Esophagus squamous epithelium (tissue), 5 donors: ENCODE data around the gene KCNK3. TPM values are rescaled to one million over a fixed set of nuclear protein-coding genes. Genes with fewer than 3 reads are reported as not detected.
A peak's percentile ranks its signal among the peaks of the same experiment; 100 is the strongest.

ENCODE experiments used
- DNase-seq: peaks from one replicate; lab custom pipeline; 2025; lab: John Stamatoyannopoulos, UW
- H3K27ac ChIP-seq, 4 donors: fragments of 200-600 bp; sonication (generic); one replicate each; pipeline ENCODE4 v1.5.1; 2016 to 2019; ENCODE audit warnings: mild to moderate bottlenecking in 1 of 4
- H3K27me3 ChIP-seq, 4 donors: fragments of 200-600 bp; sonication (generic); 1 replicate in 3 of 4; 2 replicates in 1 of 4; pipeline versions ENCODE4 v1.5.1 to v1.6.0; 2017 to 2021; ENCODE audit warnings: antibody characterized with exemption in 1 of 4
- H3K36me3 ChIP-seq, 3 donors: fragments of 200-600 bp; sonication (generic); one replicate each; pipeline ENCODE4 v1.5.1; 2016 to 2019
- H3K4me1 ChIP-seq, 3 donors: fragments of 200-600 bp; sonication (generic); one replicate each; pipeline ENCODE4 v1.5.1; 2017 to 2019
- H3K4me3 ChIP-seq, 4 donors: fragments of 200-600 bp; sonication (generic); 1 replicate in 3 of 4; 2 replicates in 1 of 4; pipeline ENCODE4 v1.5.1; 2016 to 2019; ENCODE audit warnings: mild to moderate bottlenecking in 2 of 4, moderate library complexity in 1 of 4
- H3K9me3 ChIP-seq, 3 donors: fragments of 200-600 bp; sonication (generic); one replicate each; pipeline ENCODE4 v1.5.1; 2016 to 2019
- POLR2A ChIP-seq, 4 donors: fragments of 450-650 bp; IDR thresholded peaks; one replicate each; pipeline ENCODE4 v1.6.1; 2017; ENCODE audit warnings: antibody characterized with exemption in 4 of 4, mild to moderate bottlenecking in 4 of 4, moderate library complexity in 3 of 4
- WGBS, 2 donors: methylation state at CpG; one replicate each; pipeline ENCODE4 v1.1.5; 2018; 5-methylcytosine and 5-hydroxymethylcytosine counted together
- intact Hi-C: fragments of 100-400 bp; cut with DNase I; formaldehyde crosslinking; loops from one replicate; pipeline ENCODE4 v1.15.0; 2022
- total RNA-seq, 4 donors: library from RNA; depleted of rRNA; stranded (reverse); fragments of >200 nt; gene quantifications; one replicate each; pipeline ENCODE4 v1.1.0, GENCODE V29; 2016
- TF ChIP-seq, protein P1 (sequence below), 6 experiments: fragments of 450-650 bp in 4 of 6; fragments of 200-600 bp in 2 of 6; sonication (generic) in 2 of 6; IDR thresholded peaks; one replicate each; pipeline ENCODE4 v1.5.1; 2016 to 2019; ENCODE audit warnings: antibody characterized with exemption in 6 of 6, mild to moderate bottlenecking in 4 of 6, moderate library complexity in 4 of 6
- donor health status: DM: yes; HTN: yes; CAD: no.

The KCNK3 gene
- total RNA-seq, 4 donors from 2014 or later: 0.66 to 1.6 (median 0.84) TPM

DNA sequence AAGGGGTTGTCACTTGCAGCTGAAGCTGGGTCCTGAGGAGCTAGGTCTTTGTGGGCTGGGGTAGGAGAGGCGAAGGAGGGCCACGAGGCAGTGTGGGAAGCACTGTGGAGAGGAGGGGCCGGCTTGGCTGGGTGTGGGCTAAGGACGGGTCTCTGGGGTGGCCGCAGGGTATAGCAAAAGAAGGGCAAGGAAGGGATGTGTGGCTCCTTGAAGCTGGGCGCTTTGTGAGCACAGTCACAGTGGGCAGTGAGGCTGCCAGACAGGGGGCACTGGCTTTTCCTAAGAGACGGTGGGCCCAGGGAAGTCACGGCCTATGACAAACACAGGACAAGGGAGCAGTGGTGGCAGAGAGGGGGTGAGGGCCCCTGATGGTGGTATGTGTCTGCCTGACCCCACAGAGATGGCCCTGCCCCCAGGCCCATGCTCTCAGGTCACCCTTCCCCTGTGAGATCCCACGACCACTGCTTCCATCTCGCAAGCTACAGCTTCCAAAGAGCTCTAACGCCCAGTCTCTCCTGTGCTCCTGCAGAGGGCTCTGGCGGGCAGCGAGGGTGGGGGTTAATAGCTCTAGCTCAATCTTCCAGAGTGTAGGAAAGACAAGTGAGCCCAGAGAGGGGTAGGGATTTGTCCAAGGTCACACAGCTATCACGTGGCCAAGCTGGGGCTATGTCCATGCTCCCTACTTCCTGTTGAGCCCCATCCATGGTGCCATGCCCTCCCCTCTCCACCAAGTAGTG lies 32.4 kb downstream of the KCNK3 start:
- TF ChIP-seq, protein P1, sequence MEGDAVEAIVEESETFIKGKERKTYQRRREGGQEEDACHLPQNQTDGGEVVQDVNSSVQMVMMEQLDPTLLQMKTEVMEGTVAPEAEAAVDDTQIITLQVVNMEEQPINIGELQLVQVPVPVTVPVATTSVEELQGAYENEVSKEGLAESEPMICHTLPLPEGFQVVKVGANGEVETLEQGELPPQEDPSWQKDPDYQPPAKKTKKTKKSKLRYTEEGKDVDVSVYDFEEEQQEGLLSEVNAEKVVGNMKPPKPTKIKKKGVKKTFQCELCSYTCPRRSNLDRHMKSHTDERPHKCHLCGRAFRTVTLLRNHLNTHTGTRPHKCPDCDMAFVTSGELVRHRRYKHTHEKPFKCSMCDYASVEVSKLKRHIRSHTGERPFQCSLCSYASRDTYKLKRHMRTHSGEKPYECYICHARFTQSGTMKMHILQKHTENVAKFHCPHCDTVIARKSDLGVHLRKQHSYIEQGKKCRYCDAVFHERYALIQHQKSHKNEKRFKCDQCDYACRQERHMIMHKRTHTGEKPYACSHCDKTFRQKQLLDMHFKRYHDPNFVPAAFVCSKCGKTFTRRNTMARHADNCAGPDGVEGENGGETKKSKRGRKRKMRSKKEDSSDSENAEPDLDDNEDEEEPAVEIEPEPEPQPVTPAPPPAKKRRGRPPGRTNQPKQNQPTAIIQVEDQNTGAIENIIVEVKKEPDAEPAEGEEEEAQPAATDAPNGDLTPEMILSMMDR (IDR thresholded peaks at IDR 0.05): no peak
- TF ChIP-seq POLR2A (IDR thresholded peaks at IDR 0.05): no peak
- intact Hi-C loops: no loop called here

DNA sequence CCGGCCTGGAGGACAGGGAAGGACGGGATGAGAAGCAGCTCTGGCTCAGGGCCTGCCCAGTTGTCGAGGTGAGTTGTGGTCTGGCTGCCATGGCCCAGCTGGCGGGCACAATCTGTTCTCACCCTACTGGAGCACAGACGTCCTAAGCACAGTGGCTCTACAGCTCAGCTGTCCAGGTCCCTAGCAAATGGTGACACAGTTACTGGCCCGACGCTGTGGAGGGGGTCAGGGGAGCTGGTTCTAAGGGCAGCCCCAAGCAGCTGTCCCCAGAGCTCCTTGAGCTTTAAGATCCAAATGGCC lies 32.9 kb downstream of the KCNK3 start:
- no CpG with 5 or more reads among the region's 7 CpGs for WGBS, 2 donors
- Histone ChIP-seq H3K27me3 (peaks cover 0 to 23% (median 0%) of the 10 kb centered on the region in 4 donors), H3K4me3 (no peak overlapping the region), H3K9me3 (no peaks in the 10 kb centered on the region), H3K36me3 (no peaks in the 10 kb centered on the region), H3K4me1 (peaks cover 9 to 53% (median 34%) of the 10 kb centered on the region in 3 donors), H3K27ac (peak overlapping the region in 2 of 4 donors; percentile 71 to 82)
- TF ChIP-seq POLR2A (IDR thresholded peaks at IDR 0.05): no peak
- TF ChIP-seq, protein P1 (IDR thresholded peaks at IDR 0.05): no peak
- DNase-seq: no peak
- intact Hi-C loops: no loop called here

More for the DNA sequence above, 32.4 kb downstream of the KCNK3 start:
- peaks cover 13 to 59% (median 39%) of the 10 kb centered on the region in 3 donors for H3K4me1 ChIP-seq
- no peaks in the 10 kb centered on the region for H3K9me3 ChIP-seq
- no peak for DNase-seq
- no peaks in the 10 kb centered on the region for H3K36me3 ChIP-seq
- peaks cover 0 to 23% (median 0%) of the 10 kb centered on the region in 4 donors for H3K27me3 ChIP-seq
- peak overlapping the region; percentile 18 to 82 (median 60) for H3K27ac ChIP-seq
- no peak overlapping the region for H3K4me3 ChIP-seq
- 66 to 94% methylated on average over 7 to 8 of the region's 14 CpGs for WGBS, 2 donors

DNA sequence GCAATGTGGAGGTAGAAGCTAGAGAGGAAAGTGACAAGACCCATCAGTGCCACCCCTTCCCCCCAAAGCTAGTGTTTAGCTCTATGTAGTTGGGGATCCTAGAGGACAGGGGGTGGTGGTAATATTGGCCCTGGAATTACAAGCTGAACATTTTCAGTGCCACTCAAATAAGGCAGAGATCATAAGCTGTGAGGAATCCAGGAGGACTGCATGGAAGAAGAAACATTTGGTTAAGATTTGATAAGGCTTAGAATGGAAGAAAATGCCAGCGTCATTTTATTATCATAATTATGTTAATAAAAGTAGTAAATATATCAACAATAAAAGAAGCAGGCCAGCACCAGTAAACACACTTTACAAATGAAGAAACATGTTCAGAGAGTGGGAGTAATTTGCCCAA lies 33.7 kb downstream of the KCNK3 start:
- Histone ChIP-seq H3K4me1 (peaks cover 5 to 46% (median 27%) of the 10 kb centered on the region in 3 donors), H3K27me3 (peaks cover 0 to 23% (median 0%) of the 10 kb centered on the region in 4 donors), H3K4me3 (no peak overlapping the region), H3K9me3 (no peaks in the 10 kb centered on the region), H3K27ac (no peak overlapping the region), H3K36me3 (no peaks in the 10 kb centered on the region)
- no peak for DNase-seq
- no peak for TF ChIP-seq POLR2A (IDR thresholded peaks at IDR 0.05)
- TF ChIP-seq, protein P1 (IDR thresholded peaks at IDR 0.05): no peak
- WGBS, 2 donors: 39 to 70% methylated on average over 1 of the region's 1 CpG
- intact Hi-C loops: no loop called here

DNA sequence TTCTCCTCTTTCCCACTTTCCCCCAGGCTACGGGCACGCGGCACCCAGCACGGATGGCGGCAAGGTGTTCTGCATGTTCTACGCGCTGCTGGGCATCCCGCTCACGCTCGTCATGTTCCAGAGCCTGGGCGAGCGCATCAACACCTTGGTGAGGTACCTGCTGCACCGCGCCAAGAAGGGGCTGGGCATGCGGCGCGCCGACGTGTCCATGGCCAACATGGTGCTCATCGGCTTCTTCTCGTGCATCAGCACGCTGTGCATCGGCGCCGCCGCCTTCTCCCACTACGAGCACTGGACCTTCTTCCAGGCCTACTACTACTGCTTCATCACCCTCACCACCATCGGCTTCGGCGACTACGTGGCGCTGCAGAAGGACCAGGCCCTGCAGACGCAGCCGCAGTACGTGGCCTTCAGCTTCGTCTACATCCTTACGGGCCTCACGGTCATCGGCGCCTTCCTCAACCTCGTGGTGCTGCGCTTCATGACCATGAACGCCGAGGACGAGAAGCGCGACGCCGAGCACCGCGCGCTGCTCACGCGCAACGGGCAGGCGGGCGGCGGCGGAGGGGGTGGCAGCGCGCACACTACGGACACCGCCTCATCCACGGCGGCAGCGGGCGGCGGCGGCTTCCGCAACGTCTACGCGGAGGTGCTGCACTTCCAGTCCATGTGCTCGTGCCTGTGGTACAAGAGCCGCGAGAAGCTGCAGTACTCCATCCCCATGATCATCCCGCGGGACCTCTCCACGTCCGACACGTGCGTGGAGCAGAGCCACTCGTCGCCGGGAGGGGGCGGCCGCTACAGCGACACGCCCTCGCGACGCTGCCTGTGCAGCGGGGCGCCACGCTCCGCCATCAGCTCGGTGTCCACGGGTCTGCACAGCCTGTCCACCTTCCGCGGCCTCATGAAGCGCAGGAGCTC lies 35.4 kb downstream of the KCNK3 start:
- H3K36me3 ChIP-seq: no peaks in the 10 kb centered on the region
- no peak for TF ChIP-seq POLR2A (IDR thresholded peaks at IDR 0.05)
- TF ChIP-seq, protein P1 (IDR thresholded peaks at IDR 0.05): peak in 1 of 6 experiments; percentile 32
- peaks cover 5 to 32% (median 20%) of the 10 kb centered on the region in 3 donors for H3K4me1 ChIP-seq
- H3K9me3 ChIP-seq: no peaks in the 10 kb centered on the region
- intact Hi-C loops: no loop called here
- WGBS, 2 donors: 91 to 92% methylated on average over 34 to 36 of the region's 101 CpGs
- no peak for DNase-seq
- H3K27ac ChIP-seq: no peak overlapping the region
- peaks cover 0 to 23% (median 0%) of the 10 kb centered on the region in 4 donors for H3K27me3 ChIP-seq
- H3K4me3 ChIP-seq: no peak overlapping the region
